ENCODE measurements around the gene SPTAN1.

The SPTAN1 gene

DNA sequence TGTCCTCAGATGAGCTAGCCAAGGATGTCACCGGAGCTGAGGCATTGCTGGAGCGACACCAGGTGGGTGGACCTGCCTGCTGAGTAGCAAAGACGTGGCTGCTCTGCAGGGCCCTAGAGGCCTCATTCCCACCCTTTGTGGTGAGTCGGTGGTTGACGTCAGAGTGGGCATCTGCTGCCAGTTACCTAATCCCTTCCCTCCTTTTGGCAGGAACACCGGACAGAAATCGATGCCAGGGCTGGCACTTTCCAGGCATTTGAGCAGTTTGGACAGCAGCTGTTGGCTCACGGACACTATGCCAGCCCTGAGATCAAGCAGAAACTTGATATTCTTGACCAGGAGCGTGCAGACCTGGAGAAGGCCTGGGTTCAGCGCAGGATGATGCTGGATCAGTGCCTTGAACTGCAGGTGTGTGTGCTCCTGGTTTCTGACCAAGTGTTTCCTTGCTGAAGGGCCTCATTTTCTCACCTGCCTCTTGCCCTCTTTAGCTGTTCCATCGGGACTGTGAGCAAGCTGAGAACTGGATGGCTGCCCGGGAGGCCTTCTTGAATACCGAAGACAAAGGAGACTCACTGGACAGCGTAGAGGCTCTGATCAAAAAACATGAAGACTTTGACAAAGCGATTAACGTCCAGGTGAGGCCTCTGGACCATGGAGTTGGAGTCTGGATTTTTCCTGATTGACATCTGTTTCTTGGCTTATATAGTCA is 55.4 kb downstream of the SPTAN1 start:
- peak; percentile 99 for DNase-seq

DNA sequence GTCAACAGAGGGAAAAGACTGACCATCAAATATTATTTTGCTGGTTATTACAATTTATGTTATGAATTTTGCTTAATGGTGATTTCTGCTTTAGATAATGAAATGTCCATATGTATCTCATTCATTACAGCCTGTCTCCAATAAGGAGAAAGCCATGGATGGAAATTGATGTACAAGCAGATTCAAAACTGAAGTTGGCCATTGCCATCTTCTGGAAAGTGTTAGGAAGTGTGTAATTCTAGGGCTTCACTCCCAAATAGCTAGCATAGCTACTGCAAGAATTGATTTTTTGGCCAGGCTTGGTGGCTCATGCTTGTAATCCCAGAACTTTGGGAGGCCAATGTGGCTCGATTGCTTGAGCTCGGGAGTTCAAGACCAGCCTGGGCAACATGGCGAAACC is 58.5 kb downstream of the SPTAN1 start:
- DNase-seq = no peak

DNA sequence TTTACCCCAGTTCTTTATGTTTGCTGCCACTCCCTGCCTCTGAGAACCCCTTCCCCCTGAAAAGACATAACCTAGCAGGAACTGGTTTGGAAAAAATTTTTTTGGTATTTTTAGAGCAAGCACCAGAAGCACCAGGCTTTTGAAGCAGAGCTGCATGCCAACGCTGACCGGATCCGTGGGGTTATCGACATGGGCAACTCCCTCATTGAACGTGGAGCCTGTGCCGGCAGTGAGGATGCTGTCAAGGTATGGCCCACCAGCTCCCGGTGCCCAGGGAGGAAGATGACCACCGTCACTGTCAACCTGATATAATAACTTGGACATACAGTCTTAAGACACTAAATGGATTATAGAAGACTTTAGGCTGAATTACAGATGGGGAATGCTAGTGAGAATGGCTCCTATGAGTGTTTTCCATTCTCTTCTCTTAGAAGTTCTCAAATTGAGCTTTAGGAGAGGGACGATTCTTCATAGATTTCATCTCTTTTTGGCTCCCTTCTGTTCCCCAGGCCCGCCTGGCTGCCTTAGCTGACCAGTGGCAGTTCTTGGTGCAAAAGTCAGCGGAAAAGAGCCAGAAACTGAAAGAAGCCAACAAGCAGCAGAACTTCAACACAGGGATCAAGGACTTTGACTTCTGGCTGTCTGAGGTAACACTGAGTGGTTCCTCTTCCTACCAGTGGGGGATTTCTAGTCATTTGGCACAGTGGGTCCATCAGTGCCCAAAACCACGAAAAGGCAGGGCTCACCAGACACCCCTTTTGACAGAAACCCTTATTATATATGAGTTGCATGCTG is 59.4 kb downstream of the SPTAN1 start:
- no peak for DNase-seq

DNA sequence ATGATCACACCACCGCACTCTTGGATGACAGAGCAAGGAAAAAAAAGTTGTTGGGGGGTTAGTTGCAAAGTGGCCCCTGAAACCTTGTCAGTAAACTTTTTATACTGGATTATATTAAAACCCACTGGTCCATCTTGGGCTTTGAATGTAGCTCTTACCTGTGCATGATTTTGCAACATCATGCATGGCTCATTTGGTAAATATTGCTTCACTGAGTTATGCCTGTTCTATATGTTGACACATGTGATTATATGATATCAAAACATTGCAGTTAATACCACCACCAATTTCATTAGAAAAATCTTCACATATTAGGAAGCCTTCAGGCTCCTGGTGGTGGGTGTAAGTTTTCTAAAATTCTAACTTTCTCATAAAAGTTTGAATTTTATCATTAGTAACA is 62.3 kb downstream of the SPTAN1 start:
- DNase-seq = no peak

DNA sequence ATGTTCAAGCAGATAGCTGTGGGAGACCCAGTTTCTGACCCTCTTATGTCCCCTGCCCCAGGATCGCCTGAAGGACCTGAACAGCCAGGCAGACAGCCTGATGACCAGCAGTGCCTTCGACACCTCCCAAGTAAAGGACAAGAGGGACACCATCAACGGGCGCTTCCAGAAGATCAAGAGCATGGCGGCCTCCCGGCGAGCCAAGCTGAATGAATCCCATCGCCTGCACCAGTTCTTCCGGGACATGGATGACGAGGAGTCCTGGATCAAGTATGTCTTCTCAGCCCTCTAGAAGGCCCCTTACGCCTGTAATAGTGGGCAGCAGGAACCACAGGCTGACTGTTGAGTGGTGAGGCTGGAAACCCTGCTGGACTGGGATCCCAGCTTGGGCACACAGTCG is 63.2 kb downstream of the SPTAN1 start:
- DNase-seq = no peak

DNA sequence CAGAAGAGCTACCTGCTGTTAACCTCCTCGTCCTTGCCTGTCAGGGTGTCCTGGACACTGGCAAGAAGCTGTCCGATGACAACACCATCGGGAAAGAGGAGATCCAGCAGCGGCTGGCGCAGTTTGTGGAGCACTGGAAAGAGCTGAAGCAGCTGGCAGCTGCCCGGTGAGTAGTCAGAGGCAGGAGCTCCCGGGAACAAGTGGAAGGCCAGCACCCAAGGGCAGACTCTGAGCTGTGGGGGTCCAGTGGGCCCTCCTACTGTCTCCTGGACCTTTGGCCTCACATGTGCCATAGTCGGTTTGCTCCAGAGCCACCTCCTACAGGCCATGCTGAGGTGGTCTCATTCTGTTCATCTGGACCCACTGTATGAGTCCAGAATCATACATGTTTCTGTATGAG is 65.6 kb downstream of the SPTAN1 start:
- DNase-seq = no peak

DNA sequence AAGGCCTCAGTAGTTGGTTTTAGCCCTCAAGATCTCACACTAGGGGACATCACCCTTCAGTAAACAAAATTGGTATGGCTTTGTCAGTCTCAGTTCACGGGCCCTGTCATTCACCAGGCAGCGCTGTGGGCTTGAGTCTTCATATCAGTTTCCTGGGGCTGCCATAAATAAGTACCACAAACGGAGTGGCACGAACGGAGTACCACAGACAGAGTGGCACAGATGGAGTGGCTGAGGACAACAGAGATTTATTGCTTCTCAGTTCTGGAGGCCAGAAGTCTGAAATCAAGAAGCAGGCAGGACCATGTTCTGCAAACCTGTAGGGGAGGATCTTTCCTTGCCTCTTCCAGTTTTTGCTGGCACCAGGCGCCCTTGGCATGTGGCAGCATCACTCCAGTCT is 66.7 kb downstream of the SPTAN1 start:
- DNase-seq = peak; percentile 20

DNA sequence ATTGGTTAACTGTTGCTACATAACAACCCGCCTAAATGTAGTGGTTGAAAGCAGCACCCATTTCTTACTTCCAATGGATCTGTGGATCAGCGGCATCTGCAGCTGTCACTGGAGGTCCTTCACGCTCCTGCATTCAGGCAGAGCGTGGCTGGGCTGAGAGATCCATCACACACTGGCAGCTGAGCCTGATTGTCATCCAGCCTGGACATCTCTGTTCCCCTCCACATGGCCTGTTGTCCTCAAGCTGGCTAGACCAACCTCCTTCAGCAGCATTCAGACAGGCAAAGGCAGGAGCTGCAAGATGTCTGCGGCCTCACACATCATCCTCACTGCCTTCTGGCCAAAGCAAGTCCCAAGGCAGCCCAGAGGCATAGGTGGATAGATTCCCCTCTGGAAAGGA is 67.4 kb downstream of the SPTAN1 start:
- no peak for DNase-seq

DNA sequence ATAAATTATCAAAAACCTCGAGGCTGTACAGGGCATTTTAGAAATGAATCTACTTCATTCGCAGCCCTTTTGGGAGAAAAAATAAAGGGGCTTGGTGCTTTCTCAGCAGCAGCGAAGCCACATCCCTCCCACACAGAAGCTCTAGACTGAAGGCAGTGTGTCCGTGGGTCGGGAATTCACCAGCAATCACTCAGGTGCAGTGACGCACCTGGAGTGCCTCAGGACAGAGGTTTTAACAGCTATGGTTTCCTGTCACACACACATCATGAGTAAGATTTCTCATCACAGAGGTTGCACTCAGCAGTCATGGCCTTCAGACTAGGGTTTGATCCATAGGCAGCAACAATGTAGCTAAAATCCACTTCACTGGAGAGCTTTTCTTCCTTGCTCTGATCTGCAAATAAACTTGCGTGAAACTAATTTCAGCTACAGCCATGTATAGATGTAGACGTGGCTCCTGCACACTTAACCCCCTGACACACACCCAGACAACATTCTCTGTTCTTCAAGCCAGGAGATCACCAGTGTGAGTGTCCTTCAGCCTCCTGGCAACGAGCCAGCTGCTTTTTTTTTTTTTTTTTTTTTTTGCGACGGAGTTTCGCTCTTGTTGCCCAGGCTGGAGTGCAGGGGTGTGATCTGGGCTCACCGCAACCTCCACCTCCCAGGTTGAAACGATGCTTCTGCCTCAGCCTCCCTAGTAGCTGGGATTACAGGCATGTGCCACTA is 69.5 kb downstream of the SPTAN1 start:
- DNase-seq = peak; percentile 51

DNA sequence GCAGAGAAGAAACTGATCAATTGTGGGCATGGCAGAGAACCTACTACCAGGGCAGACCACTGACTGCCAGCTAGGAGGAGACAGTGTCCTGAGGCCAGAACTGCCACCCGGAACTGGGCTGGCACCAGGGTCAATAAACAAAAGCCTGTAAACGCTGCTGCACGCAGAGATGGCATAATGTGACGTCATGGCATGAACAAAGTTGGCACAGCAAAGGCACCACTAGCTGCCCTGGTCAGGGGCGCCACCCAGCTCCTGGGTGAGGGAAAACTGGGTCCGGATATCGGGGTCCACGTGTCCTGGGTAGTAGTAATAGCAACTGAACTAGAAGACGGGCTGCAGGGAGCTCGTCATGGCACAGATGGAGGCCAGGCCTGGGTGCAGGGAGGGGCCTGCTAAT is 72.2 kb downstream of the SPTAN1 start:
- no peak for DNase-seq

DNA sequence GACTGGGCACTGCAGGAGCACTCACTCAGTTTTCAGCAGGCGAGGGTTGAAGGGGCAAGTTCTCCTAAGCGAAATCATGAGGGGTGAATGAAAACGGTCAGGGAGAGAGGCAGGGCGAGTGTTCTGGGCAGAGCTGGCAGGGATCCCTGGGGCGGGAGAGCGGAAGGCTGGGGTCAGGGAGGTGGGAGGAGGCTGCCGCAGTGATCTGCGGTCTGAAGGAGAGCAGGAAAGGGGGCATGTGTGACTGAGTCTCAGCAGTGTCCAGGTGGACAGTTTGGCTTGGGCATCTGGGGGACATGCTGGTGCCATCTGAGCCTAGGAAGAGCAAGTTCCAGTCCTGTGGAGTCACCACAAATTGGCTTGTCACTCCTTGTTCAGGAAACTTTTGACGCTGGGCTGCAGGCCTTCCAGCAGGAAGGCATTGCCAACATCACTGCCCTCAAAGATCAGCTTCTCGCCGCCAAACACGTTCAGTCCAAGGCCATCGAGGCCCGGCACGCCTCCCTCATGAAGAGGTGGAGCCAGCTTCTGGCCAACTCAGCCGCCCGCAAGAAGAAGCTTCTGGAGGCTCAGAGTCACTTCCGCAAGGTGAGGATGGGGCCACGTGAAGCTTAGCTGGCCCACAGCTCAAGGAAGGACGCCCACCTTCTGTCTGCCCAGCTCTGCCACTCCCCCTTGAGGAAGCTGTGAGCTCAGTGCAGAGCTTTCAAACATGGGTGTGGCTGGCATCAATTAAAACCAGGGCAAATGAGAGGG is 73.2 kb downstream of the SPTAN1 start:
- no peak for DNase-seq

DNA sequence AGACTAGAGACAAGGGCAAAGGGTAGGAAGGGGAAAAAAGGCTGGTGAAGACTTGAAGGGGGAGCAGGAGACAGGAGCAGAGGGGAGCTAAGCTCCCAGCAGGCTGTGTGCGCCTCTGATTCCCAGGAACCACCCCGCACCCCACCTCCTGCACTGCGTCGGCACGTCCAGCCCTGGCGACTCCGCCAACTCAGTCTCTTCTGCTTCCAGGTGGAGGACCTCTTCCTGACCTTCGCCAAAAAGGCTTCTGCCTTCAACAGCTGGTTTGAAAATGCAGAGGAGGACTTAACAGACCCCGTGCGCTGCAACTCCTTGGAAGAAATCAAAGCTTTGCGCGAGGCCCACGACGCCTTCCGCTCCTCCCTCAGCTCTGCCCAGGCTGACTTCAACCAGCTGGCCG is 73.8 kb downstream of the SPTAN1 start:
- no peak for DNase-seq

DNA sequence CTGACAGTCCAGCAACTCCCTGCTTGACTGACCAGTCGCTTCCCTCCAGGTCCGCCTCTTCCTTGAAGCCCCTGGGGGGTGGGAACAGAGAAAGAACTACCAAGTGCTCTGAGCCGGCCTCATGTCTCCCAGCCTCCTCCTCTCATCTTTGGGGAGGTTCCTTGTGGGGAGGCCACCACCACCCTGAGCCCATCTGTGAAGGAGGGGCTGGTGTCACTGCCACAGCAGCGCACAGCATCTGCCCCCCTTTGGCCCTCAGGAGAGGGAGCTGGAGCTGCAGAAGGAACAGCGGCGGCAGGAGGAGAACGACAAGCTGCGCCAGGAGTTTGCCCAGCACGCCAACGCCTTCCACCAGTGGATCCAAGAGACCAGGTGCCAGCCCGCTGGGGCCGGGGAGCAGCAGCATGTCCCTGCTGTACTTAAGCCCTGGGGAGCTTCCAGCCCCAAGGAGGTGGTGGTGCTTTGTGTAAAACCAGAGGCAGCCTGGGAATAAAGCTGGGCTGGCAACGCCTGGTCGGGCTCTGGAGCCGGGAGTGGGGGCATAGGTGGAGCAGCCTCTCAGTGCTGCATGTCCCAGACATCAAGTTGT is 74.8 kb downstream of the SPTAN1 start:
- DNase-seq = no peak

DNA sequence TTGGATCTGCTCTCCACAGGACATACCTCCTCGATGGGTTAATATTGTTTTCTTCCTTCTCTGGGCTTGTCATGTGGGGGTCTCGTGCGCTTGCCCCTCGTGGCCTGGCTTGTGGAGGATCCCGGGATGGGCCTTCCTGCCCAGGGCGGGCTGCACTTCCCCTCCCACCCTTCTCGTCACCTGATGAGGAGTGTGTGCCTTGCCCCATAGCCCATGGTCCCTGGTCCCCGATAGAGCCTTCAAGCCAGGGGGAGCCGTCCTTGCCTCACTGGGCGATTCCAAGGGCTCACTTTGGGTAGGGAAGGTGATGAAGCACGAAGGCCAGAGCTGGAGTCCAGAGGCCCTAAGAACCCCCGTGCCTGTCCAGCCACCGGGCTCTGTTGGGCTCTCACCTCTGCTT is 75.5 kb downstream of the SPTAN1 start:
- DNase-seq = no peak

DNA sequence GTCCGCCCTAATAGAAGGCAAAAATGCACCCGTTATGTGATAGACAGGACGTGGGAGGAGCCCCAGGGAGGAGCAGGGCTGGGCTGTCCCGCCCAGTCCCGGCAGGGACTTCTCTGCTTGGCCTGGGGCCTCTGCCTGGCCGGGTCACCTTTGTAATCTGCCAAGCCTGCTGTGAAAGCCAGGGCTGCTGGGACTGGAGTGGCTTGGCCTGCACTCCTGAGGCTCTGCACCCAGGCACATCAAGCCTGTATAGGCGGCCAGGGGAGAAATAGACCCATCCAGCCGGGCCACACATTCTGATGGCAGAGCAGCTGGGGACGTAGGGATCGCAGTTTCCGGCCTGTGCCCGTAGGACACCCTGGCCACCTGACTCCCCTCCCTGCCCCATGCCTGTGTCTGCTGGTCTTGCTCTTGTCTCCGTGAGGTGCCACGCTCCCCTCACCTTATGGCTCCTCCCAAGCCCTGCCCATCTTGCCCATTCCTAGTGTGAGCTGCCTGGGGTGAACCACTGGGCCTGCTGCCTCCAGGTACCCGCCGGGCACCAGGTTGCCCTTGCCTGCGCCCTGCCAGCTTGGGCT is 76.2 kb downstream of the SPTAN1 start:
- no peak for DNase-seq

DNA sequence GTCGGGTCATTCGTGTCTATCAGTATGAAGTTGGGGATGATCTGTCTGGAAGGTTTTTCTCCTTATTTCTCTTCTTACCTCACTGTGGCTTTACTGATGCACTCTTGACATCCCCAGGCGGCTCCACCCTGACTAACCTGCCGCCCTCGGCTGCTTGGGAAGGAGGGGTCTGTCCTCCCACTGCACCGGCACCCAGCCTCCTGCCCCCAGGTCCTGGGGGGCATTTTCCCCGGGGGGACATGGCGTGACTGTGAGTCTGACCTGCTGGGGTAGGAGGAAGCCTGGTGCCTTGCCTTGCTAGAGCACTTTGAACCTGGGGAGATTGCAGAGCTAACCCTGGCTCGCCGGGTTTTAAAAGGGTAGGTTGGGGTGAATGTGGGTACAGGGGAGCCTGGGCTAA is 76.7 kb downstream of the SPTAN1 start:
- no peak for DNase-seq

DNA sequence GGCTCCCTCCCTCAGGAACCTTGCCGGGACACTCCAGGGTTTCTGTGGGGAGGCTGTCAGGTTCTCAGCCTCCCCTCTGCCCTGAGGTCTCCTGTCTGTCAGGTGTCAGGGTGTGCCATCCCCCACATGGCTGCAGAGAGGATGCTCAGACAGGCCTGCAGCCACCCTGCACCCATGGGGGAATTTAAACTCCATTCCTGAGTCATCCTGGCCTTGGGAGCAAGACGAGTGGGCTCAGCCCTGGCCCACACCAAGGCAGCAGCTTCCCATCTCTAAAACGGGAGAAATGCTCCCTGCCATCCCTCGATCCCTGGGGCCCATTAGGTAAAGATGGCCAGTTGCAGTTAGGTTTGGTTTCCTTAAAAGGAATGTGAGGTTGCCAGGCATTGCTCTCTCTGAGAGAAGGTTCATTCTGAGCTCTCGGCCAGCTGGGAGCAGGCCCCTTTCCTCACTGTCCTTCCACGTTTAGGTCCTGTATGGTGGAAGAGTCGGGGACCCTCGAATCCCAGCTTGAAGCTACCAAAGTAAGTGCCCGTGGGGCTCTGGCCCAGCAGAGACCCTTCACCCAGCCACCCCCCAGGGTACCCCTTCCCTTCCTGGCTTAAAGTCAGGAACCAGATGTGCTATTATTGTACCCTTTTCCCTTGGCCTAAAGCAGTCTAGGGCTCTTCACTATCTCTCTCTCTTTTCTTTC is 77.6 kb downstream of the SPTAN1 start:
- DNase-seq = no peak

DNA sequence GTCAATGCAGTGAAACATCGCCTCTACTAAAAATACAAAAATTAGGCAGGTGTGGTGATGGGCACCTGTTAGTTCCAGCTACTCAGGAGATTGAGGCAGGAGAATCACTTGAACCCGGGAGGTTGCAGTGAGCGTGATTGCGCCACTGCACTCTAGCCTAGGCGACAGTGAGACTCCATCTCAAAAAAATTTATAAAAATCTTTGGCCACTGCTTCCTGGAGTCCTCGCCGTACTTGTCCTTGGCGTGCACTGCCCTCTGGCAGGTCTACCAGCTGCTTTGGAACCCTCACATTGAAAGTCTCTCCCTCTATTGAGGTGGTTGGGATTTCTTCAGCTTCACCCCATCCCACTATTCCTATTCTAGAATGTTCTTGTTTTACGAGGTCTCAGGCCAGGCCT is 79.2 kb downstream of the SPTAN1 start:
- DNase-seq = no peak

DNA sequence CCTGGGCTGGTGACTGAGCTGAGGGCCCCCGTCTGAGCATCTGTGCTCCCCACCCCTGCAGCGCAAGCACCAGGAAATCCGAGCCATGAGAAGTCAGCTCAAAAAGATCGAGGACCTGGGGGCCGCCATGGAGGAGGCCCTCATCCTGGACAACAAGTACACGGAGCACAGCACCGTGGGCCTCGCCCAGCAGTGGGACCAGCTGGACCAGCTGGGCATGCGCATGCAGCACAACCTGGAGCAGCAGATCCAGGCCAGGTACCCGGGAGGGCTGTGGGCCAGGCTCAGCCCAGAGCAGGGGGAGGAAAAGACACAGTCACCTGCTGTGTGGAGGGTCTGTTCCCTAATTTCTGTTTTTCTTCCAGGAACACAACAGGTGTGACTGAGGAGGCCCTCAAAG is 79.7 kb downstream of the SPTAN1 start:
- DNase-seq = no peak

DNA sequence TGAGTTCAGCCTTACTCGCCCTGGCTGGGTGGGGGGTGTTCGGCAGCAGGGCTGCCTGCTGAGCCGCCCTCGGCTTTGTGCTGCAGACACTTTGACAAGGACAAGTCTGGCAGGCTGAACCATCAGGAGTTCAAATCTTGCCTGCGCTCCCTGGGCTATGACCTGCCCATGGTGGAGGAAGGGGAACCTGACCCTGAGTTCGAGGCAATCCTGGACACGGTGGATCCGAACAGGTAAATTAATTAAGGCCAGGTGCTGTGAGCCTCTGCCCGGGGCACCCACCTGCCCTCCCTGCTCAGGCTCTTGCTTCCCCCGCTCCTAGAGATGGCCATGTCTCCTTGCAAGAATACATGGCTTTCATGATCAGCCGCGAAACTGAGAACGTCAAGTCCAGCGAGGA is 80.1 kb downstream of the SPTAN1 start:
- DNase-seq = no peak

DNA sequence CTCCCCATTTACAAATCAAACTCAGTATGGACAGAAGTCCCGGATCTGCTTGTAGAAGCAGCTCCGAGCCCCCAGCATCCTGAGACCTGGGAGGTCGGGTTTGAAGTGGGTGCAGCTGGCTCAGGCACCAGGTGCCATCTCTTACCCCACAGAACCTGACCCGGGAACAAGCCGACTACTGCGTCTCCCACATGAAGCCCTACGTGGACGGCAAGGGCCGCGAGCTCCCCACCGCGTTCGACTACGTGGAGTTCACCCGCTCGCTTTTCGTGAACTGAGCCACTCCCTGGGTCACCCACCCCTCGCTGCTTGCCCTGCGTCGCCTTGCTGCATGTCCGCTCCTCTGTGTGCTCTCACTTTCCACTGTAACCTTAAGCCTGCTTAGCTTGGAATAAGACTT is 80.7 kb downstream of the SPTAN1 start:
- no peak for DNase-seq

DNA sequence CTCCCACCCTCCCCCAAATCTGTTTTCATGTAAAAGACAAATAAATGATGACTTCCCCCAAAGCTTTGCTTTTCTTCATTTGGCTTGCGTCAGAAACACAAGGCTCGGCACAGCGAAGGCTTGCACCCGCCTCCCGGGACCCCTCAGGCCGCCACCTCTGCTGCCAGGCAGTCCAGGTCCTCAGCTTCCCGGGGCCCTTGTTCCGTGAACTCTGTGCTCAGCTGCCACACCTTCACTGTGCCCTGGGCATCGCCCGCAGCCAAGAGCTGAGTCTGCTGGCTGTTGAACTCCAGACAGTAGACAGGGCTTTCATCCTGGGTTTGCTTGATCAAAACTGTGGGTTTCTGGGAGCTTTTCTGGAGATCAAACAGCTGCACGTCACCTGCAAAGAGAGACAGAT is 81.2 kb downstream of the SPTAN1 start:
- DNase-seq = no peak
